Measurements from ENCODE around the gene CDCP1.

Gene CDCP1

DNA sequence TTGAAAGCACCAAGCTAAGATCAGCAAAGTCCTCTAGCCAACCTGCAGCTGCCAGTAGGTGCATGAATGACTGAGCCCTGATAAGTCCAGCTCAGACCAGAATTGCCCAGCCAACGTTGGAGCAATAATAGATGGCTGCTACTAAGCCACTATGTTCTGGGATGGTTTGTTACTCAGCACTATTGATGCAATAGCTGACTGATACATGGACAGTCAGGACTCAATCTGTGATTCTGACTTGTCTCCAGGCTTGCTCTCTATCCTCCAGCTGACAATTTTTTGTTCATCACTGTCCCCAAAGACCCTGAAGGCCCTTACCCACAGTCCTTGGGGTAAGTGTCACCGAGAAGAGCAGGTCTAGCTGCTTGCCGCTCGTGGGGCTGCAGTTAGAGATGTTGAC, 55.3 kb downstream of the CDCP1 start:
- TF ChIP-seq, protein P1, sequence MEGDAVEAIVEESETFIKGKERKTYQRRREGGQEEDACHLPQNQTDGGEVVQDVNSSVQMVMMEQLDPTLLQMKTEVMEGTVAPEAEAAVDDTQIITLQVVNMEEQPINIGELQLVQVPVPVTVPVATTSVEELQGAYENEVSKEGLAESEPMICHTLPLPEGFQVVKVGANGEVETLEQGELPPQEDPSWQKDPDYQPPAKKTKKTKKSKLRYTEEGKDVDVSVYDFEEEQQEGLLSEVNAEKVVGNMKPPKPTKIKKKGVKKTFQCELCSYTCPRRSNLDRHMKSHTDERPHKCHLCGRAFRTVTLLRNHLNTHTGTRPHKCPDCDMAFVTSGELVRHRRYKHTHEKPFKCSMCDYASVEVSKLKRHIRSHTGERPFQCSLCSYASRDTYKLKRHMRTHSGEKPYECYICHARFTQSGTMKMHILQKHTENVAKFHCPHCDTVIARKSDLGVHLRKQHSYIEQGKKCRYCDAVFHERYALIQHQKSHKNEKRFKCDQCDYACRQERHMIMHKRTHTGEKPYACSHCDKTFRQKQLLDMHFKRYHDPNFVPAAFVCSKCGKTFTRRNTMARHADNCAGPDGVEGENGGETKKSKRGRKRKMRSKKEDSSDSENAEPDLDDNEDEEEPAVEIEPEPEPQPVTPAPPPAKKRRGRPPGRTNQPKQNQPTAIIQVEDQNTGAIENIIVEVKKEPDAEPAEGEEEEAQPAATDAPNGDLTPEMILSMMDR (IDR thresholded peaks at IDR 0.05; ENCODE audit: borderline replicate concordance, control extremely low read depth, extremely low read depth, insufficient read depth, missing control alignments) = no peak

GRCh38 chr3:45088543-45089358, 57.4 kb downstream of the CDCP1 start:
- in situ Hi-C loops (cut with MboI; ENCODE audit: low sequenced_read_pairs, unreplicated experiment) = no loop called here
- DNase-seq (ENCODE audit: low spot score) = no peak
- TF ChIP-seq, protein P1 (IDR thresholded peaks at IDR 0.05; ENCODE audit: borderline replicate concordance, control extremely low read depth, extremely low read depth, insufficient read depth, missing control alignments) = no peak

More for the DNA sequence above, 55.3 kb downstream of the CDCP1 start:
- in situ Hi-C loops (cut with MboI; ENCODE audit: low sequenced_read_pairs, unreplicated experiment) = no loop called here
- DNase-seq (ENCODE audit: low spot score) = no peak

- no peak for DNase-seq (ENCODE audit: low spot score)
- in situ Hi-C loops (cut with MboI; ENCODE audit: low sequenced_read_pairs, unreplicated experiment) = no loop called here
These were observed 59.0 kb downstream of the CDCP1 start for GRCh38 chr3:45087155-45087554.

DNA sequence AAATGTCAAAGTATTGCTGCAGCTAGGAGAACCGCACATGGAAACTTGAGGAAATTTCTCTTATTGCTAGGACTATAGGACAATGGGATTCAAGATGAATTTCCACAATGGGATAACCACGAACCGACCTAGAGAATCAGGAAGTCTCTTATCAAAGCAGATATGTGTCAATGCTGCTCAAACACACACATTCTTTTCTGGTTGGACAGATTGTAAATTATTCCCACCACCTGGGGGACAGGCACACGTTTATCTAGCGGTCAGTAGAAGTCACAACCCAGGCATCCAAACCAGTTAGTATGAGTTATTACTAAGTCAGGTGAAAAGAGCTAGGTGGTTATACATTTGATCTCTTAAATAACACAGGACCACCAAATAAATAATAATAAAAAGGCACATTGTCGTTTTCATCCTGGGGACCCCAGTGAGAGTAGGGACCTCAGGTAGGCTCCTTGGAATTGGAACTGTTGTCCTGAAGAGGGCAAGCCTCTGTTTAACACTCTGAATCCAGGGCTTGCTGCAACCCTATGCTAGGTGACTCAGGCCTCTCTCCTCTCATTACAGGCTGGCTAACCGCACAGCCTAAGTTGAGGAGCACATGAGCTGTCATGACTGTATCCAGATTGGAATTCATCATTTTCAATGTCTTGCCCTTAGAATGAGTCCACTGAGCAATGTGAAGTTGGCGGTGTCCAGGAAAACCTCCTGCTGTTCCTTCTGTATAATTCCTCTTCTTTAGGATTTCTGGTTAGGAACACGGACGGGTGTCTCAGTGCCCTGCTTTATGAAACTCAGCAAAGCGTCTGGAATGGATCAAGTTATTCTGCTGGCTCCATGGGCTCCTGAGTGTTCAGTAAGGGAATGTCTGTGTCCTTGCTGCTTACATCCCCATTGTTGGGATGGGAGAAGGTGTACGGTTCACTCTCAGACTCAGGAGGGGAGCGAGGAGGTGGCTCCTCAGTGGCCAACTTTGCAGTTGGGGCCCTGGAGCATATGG, 61.1 kb downstream of the CDCP1 start:
- no peak for DNase-seq (ENCODE audit: low spot score)
- in situ Hi-C loops (cut with MboI; ENCODE audit: low sequenced_read_pairs, unreplicated experiment) = no loop called here
- TF ChIP-seq, protein P1 (IDR thresholded peaks at IDR 0.05; ENCODE audit: borderline replicate concordance, control extremely low read depth, extremely low read depth, insufficient read depth, missing control alignments) = no peak

More at GRCh38 chr3:45087155-45087554, 59.0 kb downstream of the CDCP1 start:
- TF ChIP-seq, protein P1 (IDR thresholded peaks at IDR 0.05; ENCODE audit: borderline replicate concordance, control extremely low read depth, extremely low read depth, insufficient read depth, missing control alignments) = no peak

DNA sequence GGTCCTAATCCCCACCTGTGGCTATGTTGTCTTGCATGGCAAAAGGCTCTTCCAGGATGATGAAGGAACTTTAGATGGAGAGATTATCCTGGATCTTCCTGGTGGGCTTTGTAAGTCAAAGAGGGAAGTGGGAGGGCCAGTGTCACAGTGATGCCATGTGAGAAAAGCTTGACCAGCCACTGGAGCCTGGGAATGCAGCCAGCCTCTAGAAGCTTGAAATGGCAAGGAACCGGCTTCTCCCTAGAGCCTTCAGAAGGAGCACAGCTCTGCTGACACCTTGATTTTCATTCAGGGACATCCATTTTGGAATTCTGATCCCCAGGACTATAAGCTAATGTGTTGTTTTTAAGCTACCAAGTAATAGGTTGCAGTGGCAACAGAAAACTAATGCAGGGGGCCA, 61.8 kb downstream of the CDCP1 start:
- no peak for DNase-seq (ENCODE audit: low spot score)
- in situ Hi-C loops (cut with MboI; ENCODE audit: low sequenced_read_pairs, unreplicated experiment) = no loop called here
- TF ChIP-seq, protein P1 (IDR thresholded peaks at IDR 0.05; ENCODE audit: borderline replicate concordance, control extremely low read depth, extremely low read depth, insufficient read depth, missing control alignments) = no peak

GRCh38 chr3:45083023-45083422, 63.2 kb downstream of the CDCP1 start:
- DNase-seq (ENCODE audit: low spot score) = no peak
- in situ Hi-C loops (cut with MboI; ENCODE audit: low sequenced_read_pairs, unreplicated experiment) = no loop called here
- TF ChIP-seq, protein P1 (IDR thresholded peaks at IDR 0.05; ENCODE audit: borderline replicate concordance, control extremely low read depth, extremely low read depth, insufficient read depth, missing control alignments) = no peak
